ENCODE data around the gene ATG9B. TPM values are rescaled to one million over a fixed set of nuclear protein-coding genes. Genes with fewer than 3 reads are reported as not detected.

The ATG9B gene
- total and polyA plus RNA-seq, 2 donors (not counting 1 experiment from before 2014, with no cell fraction given), result 5.1 to 7.2 TPM

- no peak for DNase-seq
- Histone ChIP-seq H3K4me1 (ENCODE audit: control insufficient read depth in 2 of 2, insufficient read depth in 2 of 2, low read length in 2 of 2) (peaks cover 23 to 40% of the 10 kb centered on the region in 2 donors), H2AFZ (ENCODE audit: insufficient read depth, low read depth, low read length, poor library complexity, severe bottlenecking) (peak within 1 kb of the TSS; percentile 98), H3K27ac (ENCODE audit: low read length in 2 of 2) (peak within 1 kb of the TSS; percentile 79 to 82), H3K9ac (ENCODE audit: low read length) (peak within 1 kb of the TSS; percentile 89), H3K27me3 (replicated peaks in 1 of 4; ENCODE audit: control extremely low read depth in 1 of 4, control insufficient read depth in 3 of 4, insufficient read depth in 4 of 4, low read length in 3 of 4) (no peaks in the 10 kb centered on the region), H4K20me1 (ENCODE audit: control insufficient read depth, insufficient read depth, low read length, poor library complexity, severe bottlenecking) (peaks cover 27% of the 10 kb centered on the region), H3K36me3 (replicated peaks in 1 of 2; ENCODE audit: control extremely low read depth in 1 of 2, control insufficient read depth in 1 of 2, extremely low read depth in 1 of 2, insufficient read depth in 2 of 2, low read length in 1 of 2) (no peaks in the 10 kb centered on the region), H3K4me2 (replicated peaks; ENCODE audit: low read depth, low read length, poor library complexity, severe bottlenecking) (peak within 1 kb of the TSS; percentile 100), H3K79me2 (ENCODE audit: control insufficient read depth, insufficient read depth, low read length) (peaks cover 37% of the 10 kb centered on the region), H3K4me3 (ENCODE audit: control extremely low read depth in 1 of 5, extremely low read depth in 1 of 5, insufficient read depth in 1 of 5, low read depth in 2 of 5, low read length in 4 of 5) (peak within 1 kb of the TSS; percentile 72 to 91 (median 85)), H3K9me3 (ENCODE audit: control extremely low read depth in 1 of 3, control insufficient read depth in 2 of 3, insufficient read depth in 1 of 3, low read length in 2 of 3) (no peaks in the 10 kb centered on the region)
- H3K4me1 Mint-ChIP-seq, result peaks cover 39% of the 10 kb centered on the region
- H3K27me3 Mint-ChIP-seq, result peaks cover 2% of the 10 kb centered on the region
- ChIA-PET CTCF (interaction anchor here (1.6 kb wide), 1 partner anchor 39 kb away, joined by 4 read pairs; no protein-coding TSS in a partner anchor), POLR2A (interaction anchor here (1.3 kb wide), 1 partner anchor 44 kb away, joined by 7 read pairs; no protein-coding TSS in a partner anchor)
- WGBS (ENCODE audit: insufficient coverage), result under 1% methylated on average over 30 of the region's 30 CpGs
- peak; percentile 0 for ATAC-seq (ENCODE audit: low read depth)
- H3K27ac Mint-ChIP-seq, result peak within 1 kb of the TSS; percentile 94
- H3K9me3 Mint-ChIP-seq (ENCODE audit: insufficient read depth), result no peaks in the 10 kb centered on the region
- intact Hi-C loops (cut with micrococcal nuclease), result loop anchor here (1.0 to 5.0 kb wide), 2 partner anchors 45 to 170 kb away; partner anchors contain the start of gene ABCF2
- peak within 1 kb of the TSS; percentile 96 for H3K4me3 Mint-ChIP-seq
- TF ChIP-seq CTCF (IDR thresholded peaks at IDR 0.05), result no peak
- no peak for TF ChIP-seq EZH2 (IDR thresholded peaks at IDR 0.05; ENCODE audit: borderline replicate concordance, insufficient read depth, low read depth, low read length, poor library complexity, severe bottlenecking)
These were observed 33.3 kb upstream of the ATG9B start, which contains the start of gene CDK5 for GRCh38 chr7:151057506-151057988. Gene CDK5, minus strand, starts transcription at chr7:151057897. Its CDS starts 49 bp downstream, at chr7:151057848.
